Activated CD4-positive, alpha-beta T cell treated with anti-CD3 and anti-CD28 coated beads, Interleukin-2, Interleukin-6, amounts not matched to agents 100 ng/mL and 50 ng/mL, durations not matched to agents 16 hours and 8 hours (primary cell): Measurements from ENCODE around the gene VPS36.
"Not testable (repeated sequence)": the region's sequence is repeated elsewhere in the genome, so short reads cannot be mapped to it uniquely, and the experiment has no call there.

Experiments
- DNase-seq: peaks from one replicate; pipeline ENCODE4 v3.0.0-alpha.2; 2020

The VPS36 gene

GRCh38 chr13:52450012-52450792 lies at the start of gene VPS36:
VPS36 (minus strand) TSS chr13:52450634; CDS start chr13:52450594, 40 bp downstream.
- DNase-seq: peak; percentile 98

GRCh38 chr13:52497979-52498378 lies 47.5 kb upstream of the VPS36 start:
- DNase-seq: not testable (repeated sequence)

- not testable (repeated sequence) for DNase-seq
These were observed 43.8 kb upstream of the VPS36 start for GRCh38 chr13:52494241-52494640.

GRCh38 chr13:52491015-52491414 lies 40.6 kb upstream of the VPS36 start:
- DNase-seq: not testable (repeated sequence)

- DNase-seq: not testable (repeated sequence)
These were observed 38.3 kb upstream of the VPS36 start for GRCh38 chr13:52488763-52489162.

- DNase-seq: not testable (repeated sequence)
These were observed 36.6 kb upstream of the VPS36 start for GRCh38 chr13:52487078-52487477.

GRCh38 chr13:52480677-52481428 lies 30.4 kb upstream of the VPS36 start:
- not testable (repeated sequence) for DNase-seq

- DNase-seq: not testable (repeated sequence)
These were observed 18.1 kb upstream of the VPS36 start for GRCh38 chr13:52468487-52468886.

GRCh38 chr13:52463526-52463925 lies 13.1 kb upstream of the VPS36 start:
- DNase-seq: no peak

GRCh38 chr13:52461265-52461664 lies 10.8 kb upstream of the VPS36 start:
- peak; percentile 40 for DNase-seq

GRCh38 chr13:52459668-52460067 lies 9.2 kb upstream of the VPS36 start:
- no peak for DNase-seq

GRCh38 chr13:52455677-52456041 lies 5.2 kb upstream of the VPS36 start:
- DNase-seq: peak; percentile 83

- peak; percentile 97 for DNase-seq
These were observed 4.6 kb upstream of the VPS36 start, which contains the start of gene CKAP2 for GRCh38 chr13:52454820-52455676. CKAP2 (plus strand) TSS chr13:52455478; CDS start chr13:52455557, 79 bp downstream.

- peak; percentile 19 for DNase-seq
These were observed 4.0 kb upstream of the VPS36 start for GRCh38 chr13:52454459-52454819.

- no peak for DNase-seq
These were observed 2.0 kb upstream of the VPS36 start for GRCh38 chr13:52452470-52452869.

GRCh38 chr13:52451135-52451804 lies 836 bp upstream of the VPS36 start:
- DNase-seq: no peak

GRCh38 chr13:52450793-52451116 lies 321 bp upstream of the VPS36 start:
- no peak for DNase-seq

GRCh38 chr13:52449331-52450011 lies 963 bp downstream of the VPS36 start:
- DNase-seq: no peak

- no peak for DNase-seq
These were observed 2.5 kb downstream of the VPS36 start for GRCh38 chr13:52447815-52448552.

GRCh38 chr13:52447354-52447753 lies 3.1 kb downstream of the VPS36 start:
- DNase-seq: peak; percentile 47

GRCh38 chr13:52446265-52446664 lies 4.2 kb downstream of the VPS36 start:
- no peak for DNase-seq
